OCI-LY7 (cell line): ENCODE data around the gene HPN. TPM values are rescaled to one million over a fixed set of nuclear protein-coding genes. Genes with fewer than 3 reads are reported as not detected.

ENCODE experiments used
- BruUV-seq: library from RNA; stranded (reverse); fragments of 400-500 nt; replicated peaks from 2 replicates; lab custom pipeline; 2021; lab: Mats Ljungman, UMichigan
- CTCF ChIA-PET: fragments of 300-600 bp; sonication (Branson Sonifier 250); formaldehyde crosslinking; loops from one replicate; lab custom pipeline; 2022; ENCODE audit warnings: antibody characterized with exemption; ENCODE audit not compliant: unreplicated experiment; lab: Charles Lee
- POLR2A ChIA-PET: fragments of 300-600 bp; sonication (Branson Sonifier 250); formaldehyde crosslinking; loops from one replicate; lab custom pipeline; 2022; ENCODE audit warnings: antibody characterized with exemption; lab: Charles Lee
- DNase-seq: peaks from one replicate; pipeline ENCODE4 v3.0.0-alpha.2; 2015; ENCODE audit warnings: low spot score
- H2AFZ ChIP-seq: fragments of 200-600 bp; sonication (generic), shearing (Covaris generic); 2 replicates; pipeline ENCODE4 v1.6.1; 2014; ENCODE audit warnings: mild to moderate bottlenecking, antibody characterized with exemption, low read length, moderate library complexity
- H3K27ac ChIP-seq: fragments of 200-600 bp; sonication (generic); 2 replicates; pipeline ENCODE4 v1.5.1; 2014; ENCODE audit warnings: mixed run types, low read depth, mild to moderate bottlenecking, moderate library complexity, low read length, inconsistent platforms; ENCODE audit not compliant: poor library complexity, severe bottlenecking
- H3K36me3 ChIP-seq: fragments of 200-600 bp; sonication (generic); 2 replicates; pipeline ENCODE4 v1.6.1; 2014; ENCODE audit warnings: mild to moderate bottlenecking, antibody characterized with exemption, low read length, moderate library complexity, mixed read lengths; ENCODE audit not compliant: insufficient read depth
- H3K4me1 ChIP-seq: fragments of 200-600 bp; sonication (generic); 2 replicates; pipeline ENCODE4 v1.5.1; 2014; ENCODE audit warnings: mild to moderate bottlenecking, low read length; ENCODE audit not compliant: insufficient read depth, poor library complexity, severe bottlenecking
- H3K4me2 ChIP-seq: fragments of 200-600 bp; sonication (generic); 2 replicates; pipeline ENCODE4 v1.6.1; 2014; ENCODE audit warnings: mild to moderate bottlenecking, low read length
- H3K4me3 ChIP-seq: fragments of 200-600 bp; sonication (generic); 2 replicates; pipeline ENCODE4 v1.5.1; 2014; ENCODE audit warnings: mild to moderate bottlenecking, low read depth, low read length; ENCODE audit not compliant: poor library complexity, severe bottlenecking
- H3K79me2 ChIP-seq: fragments of 200-600 bp; sonication (generic); 2 replicates; pipeline ENCODE4 v1.6.1; 2016; ENCODE audit warnings: low read depth, mild to moderate bottlenecking, low read length, moderate library complexity, mixed read lengths; ENCODE audit not compliant: insufficient read depth
- H3K9me2 ChIP-seq: fragments of 200-600 bp; sonication (generic); 2 replicates; pipeline ENCODE4 v1.6.1; 2016; ENCODE audit warnings: mild to moderate bottlenecking, low read length, mixed read lengths; ENCODE audit not compliant: insufficient read depth
- H3K9me3 ChIP-seq: fragments of 200-600 bp; sonication (generic); 2 replicates; pipeline ENCODE4 v1.6.1; 2014; ENCODE audit warnings: mild to moderate bottlenecking, mixed run types, low read length, mixed read lengths
- H4K20me1 ChIP-seq: fragments of 200-600 bp; sonication (generic); 2 replicates; pipeline ENCODE4 v1.6.1; 2014; ENCODE audit warnings: mild to moderate bottlenecking, antibody characterized with exemption, low read length, moderate library complexity, mixed read lengths; ENCODE audit not compliant: insufficient read depth
- EZH2phosphoT487 ChIP-seq: fragments of 200-600 bp; sonication (generic); IDR thresholded peaks from 2 replicates; pipeline ENCODE4 v1.6.1; 2018; ENCODE audit warnings: low read depth, borderline replicate concordance, mild to moderate bottlenecking, mixed run types, antibody characterized with exemption, low read length, moderate library complexity, mixed read lengths
- intact Hi-C: fragments of 100-400 bp; cut with micrococcal nuclease; formaldehyde crosslinking; loops from one replicate; pipeline ENCODE4 v1.10.0; 2022; ENCODE audit not compliant: unreplicated experiment
- total RNA-seq, 2 experiments: library from RNA; depleted of rRNA in 1 of 2; stranded (reverse); fragments of >200 nt in 1 of 2; shearing (Covaris generic) in 1 of 2; gene quantifications; 2 replicates each; pipeline ENCODE4 v1.2.3, GENCODE V29; 2014 to 2022
- TF ChIP-seq, protein P1 (sequence below): fragments of 200-600 bp; sonication (generic); conservative IDR thresholded peaks from 2 replicates; pipeline ENCODE4 v1.5.1; 2014; ENCODE audit warnings: mild to moderate bottlenecking, antibody characterized with exemption, low read length, moderate library complexity, mixed read lengths

HPN gene
- total RNA-seq, 2 experiments from 2014 or later = 0.17 to 0.19 TPM

DNA sequence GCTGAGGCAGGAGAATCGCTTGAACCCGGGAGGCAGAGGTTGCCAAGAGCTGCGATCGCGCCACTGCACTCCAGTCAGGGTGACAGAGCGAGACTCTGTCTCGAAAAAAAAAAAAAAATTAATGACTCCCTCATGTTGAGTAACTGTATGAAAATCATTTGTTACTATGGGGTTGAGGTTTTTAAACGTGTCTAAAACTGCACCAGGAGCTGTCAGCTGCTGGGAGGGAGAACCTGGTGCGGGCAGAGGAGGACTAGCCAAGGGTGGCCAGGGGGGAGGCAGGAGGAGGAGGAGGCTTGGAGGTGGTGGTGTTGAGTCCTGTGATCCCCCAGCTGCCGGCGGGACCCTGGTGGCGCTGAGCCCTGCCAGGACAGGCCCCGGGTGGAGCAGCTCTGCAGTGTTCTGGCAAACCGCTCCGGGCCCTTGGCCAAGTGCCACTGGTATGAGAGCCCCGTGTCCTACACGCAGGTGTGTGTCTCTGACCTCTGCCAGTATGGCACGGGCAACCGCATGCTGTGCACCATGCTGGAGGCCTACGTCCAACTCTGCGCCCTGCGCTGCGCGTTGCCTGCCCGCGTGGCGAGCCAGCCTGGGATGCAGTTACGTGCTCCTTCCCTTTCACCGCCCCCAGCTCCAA, 57.0 kb downstream of the HPN start:
- Histone ChIP-seq H3K4me3 (no peak overlapping the region), H3K9me3 (no peaks in the 10 kb centered on the region), H2AFZ (no peak overlapping the region), H3K36me3 (no peaks in the 10 kb centered on the region), H3K4me2 (no peak overlapping the region), H4K20me1 (no peaks in the 10 kb centered on the region), H3K9me2 (no peaks in the 10 kb centered on the region), H3K4me1 (no peaks in the 10 kb centered on the region), H3K27ac (no peak overlapping the region), H3K79me2 (no peaks in the 10 kb centered on the region)
- no TSS peak for BruUV-seq
- intact Hi-C loops = no loop called here
- POLR2A ChIA-PET = interaction anchor here (0.6 to 0.7 kb wide), 3 partner anchors 9 to 28 kb away, joined by 3 to 6 read pairs (median 3); no protein-coding TSS in a partner anchor
- CTCF ChIA-PET = no interaction called here
- DNase-seq = no peak
- TF ChIP-seq EZH2phosphoT487 = no peak
- TF ChIP-seq, protein P1, sequence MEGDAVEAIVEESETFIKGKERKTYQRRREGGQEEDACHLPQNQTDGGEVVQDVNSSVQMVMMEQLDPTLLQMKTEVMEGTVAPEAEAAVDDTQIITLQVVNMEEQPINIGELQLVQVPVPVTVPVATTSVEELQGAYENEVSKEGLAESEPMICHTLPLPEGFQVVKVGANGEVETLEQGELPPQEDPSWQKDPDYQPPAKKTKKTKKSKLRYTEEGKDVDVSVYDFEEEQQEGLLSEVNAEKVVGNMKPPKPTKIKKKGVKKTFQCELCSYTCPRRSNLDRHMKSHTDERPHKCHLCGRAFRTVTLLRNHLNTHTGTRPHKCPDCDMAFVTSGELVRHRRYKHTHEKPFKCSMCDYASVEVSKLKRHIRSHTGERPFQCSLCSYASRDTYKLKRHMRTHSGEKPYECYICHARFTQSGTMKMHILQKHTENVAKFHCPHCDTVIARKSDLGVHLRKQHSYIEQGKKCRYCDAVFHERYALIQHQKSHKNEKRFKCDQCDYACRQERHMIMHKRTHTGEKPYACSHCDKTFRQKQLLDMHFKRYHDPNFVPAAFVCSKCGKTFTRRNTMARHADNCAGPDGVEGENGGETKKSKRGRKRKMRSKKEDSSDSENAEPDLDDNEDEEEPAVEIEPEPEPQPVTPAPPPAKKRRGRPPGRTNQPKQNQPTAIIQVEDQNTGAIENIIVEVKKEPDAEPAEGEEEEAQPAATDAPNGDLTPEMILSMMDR = no peak

DNA sequence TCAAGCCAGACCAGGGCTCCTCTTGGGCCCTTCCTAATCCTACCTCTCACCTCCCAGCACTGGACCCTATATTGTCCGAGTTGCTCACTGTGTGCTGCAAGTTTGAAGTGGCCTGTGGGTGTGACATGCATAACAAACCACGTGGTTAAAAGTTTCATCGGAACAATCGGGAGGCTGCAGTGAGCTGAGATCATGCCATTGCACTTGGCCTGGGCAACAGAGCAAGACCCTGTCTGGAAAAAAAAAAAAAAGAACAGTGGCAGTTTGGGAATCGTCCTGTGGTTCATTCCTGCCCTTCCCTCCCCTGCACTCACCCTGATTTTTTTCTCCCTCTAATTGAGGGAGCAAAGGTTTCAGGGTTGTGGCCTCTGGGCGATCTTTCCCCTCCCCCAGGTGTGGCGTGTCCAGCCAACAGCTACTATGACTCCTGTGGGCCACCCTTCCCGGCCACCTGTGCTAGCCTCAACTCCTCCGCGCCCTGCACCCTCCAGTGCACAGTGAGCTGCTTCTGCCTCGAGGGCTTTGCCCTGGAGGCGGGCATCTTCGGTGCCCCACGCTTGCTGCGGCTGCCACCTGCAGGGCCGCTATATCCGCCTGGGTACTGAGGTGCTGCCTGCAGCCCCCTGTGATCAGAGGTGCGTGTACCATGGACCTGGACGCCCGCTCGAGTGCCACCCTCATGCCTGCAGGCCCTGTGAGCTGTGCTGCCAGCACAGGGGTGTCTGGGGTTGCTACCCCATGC, 57.8 kb downstream of the HPN start:
- H3K79me2 ChIP-seq = no peaks in the 10 kb centered on the region
- H2AFZ ChIP-seq = no peak overlapping the region
- H3K9me2 ChIP-seq = no peaks in the 10 kb centered on the region
- no peak for TF ChIP-seq EZH2phosphoT487
- TF ChIP-seq, protein P1 = no peak
- ChIA-PET CTCF (no interaction called here), POLR2A (interaction anchor here (0.6 kb wide), 1 partner anchor 9 kb away, joined by 3 read pairs; no protein-coding TSS in a partner anchor)
- H3K4me3 ChIP-seq = no peak overlapping the region
- H3K27ac ChIP-seq = no peak overlapping the region
- no peak for DNase-seq
- intact Hi-C loops = no loop called here
- H3K4me1 ChIP-seq = no peaks in the 10 kb centered on the region
- H4K20me1 ChIP-seq = no peaks in the 10 kb centered on the region
- H3K9me3 ChIP-seq = no peaks in the 10 kb centered on the region
- no TSS peak for BruUV-seq
- no peak overlapping the region for H3K4me2 ChIP-seq
- no peaks in the 10 kb centered on the region for H3K36me3 ChIP-seq

DNA sequence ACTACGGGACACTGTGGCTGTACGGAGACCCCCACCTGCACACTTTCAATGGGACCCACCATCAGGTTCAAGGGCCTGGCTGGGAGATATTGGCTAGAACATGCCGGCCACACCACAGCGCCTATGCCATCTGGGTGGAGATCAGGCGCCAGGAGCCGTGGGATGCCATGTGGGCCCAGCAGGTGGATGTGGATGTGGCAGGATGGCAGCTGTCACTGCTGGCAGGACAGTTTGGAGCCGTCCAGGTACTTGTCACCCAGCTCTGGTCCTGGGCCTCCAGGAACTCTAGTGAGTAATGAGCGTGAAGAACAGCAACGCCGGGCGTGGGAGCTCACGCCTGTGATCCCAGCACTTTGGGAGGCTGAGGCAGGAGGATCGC, 58.4 kb downstream of the HPN start:
- no peaks in the 10 kb centered on the region for H4K20me1 ChIP-seq
- no peak for DNase-seq
- H3K9me3 ChIP-seq = no peaks in the 10 kb centered on the region
- no TSS peak for BruUV-seq
- POLR2A ChIA-PET = no interaction called here
- H3K4me2 ChIP-seq = no peak overlapping the region
- no peak overlapping the region for H3K27ac ChIP-seq
- H3K79me2 ChIP-seq = no peaks in the 10 kb centered on the region
- intact Hi-C loops = no loop called here
- no peaks in the 10 kb centered on the region for H3K36me3 ChIP-seq
- CTCF ChIA-PET = no interaction called here
- no peaks in the 10 kb centered on the region for H3K9me2 ChIP-seq
- no peak overlapping the region for H2AFZ ChIP-seq
- TF ChIP-seq, protein P1 = no peak
- TF ChIP-seq EZH2phosphoT487 = no peak
- no peak overlapping the region for H3K4me3 ChIP-seq
- H3K4me1 ChIP-seq = no peaks in the 10 kb centered on the region
